ENCODE data around the gene HAP1. TPM values are rescaled to one million over a fixed set of nuclear protein-coding genes. Genes with fewer than 3 reads are reported as not detected.

The HAP1 gene
- total RNA-seq, 3 donors from 2014 or later (not counting 1 experiment from before 2014, with no cell fraction given): not detected

DNA sequence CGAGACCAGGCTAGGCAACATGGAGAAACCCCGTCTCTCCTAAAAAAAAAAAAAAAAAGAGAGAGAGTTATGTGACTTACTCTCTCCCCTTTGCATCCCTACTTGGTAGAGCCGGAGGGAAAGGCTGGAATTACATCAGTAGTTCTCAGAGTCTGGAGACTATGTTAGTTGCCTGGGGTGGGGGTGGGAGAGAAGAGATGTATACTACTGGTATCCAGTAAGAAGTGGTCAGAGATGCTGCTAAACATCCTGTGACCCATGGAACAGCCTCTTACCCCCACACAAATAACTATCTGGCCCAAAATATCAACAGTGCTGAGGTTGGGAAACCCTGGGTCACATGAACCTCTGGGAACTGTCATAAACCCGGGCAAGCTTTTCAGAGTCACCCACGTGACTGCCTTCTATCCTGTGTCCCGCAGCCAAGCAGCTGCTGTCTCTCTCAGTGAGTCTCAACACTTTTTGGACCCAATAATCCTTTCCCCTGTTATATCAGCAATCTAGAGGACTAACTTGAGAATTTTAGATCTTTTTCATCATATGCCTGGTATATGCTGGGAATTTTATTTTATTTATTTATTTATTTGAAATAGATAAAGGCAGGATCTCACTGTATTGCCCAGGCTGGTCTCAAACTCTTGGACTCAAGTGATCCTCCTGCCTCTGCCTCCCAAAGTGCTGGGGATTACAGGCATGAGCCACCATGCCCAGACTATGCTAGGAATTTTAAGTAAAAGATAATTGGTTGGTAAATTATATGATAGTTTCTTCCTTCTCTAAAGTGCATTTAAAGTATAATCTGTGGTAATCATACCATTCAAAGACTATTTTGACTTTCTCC lies 37.1 kb downstream of the HAP1 start:
- Histone ChIP-seq H3K9me3 (ENCODE audit: control insufficient read depth, insufficient read depth, low read length) (no peaks in the 10 kb centered on the region), H3K4me3 (ENCODE audit: low read length) (no peak overlapping the region), H3K4me1 (ENCODE audit: control insufficient read depth, insufficient read depth, low read length) (peaks cover 6% of the 10 kb centered on the region), H3K27me3 (ENCODE audit: control insufficient read depth, insufficient read depth, low read length) (no peaks in the 10 kb centered on the region), H3K36me3 (ENCODE audit: control insufficient read depth, insufficient read depth, low read length) (peaks cover 25% of the 10 kb centered on the region), H3K27ac (ENCODE audit: low read length) (no peak overlapping the region)
- H3K36me3 Mint-ChIP-seq: peaks cover 14% of the 10 kb centered on the region
- peaks cover 0 to 7% of the 10 kb centered on the region in 2 donors for H3K27me3 Mint-ChIP-seq (ENCODE audit: low read depth in 2 of 2)
- no peak overlapping the region for H3K27ac Mint-ChIP-seq
- H3K9me3 Mint-ChIP-seq: no peaks in the 10 kb centered on the region
- whole genome bisulfite sequencing (ENCODE audit: insufficient coverage): 50% methylated on average over 4 of the region's 6 CpGs
- ATAC-seq: no peak
- DNase-seq: no peak
- intact Hi-C loops (cut with micrococcal nuclease): no loop called here
- H3K4me1 Mint-ChIP-seq: peaks cover 15 to 21% of the 10 kb centered on the region in 2 donors
- TF ChIP-seq CTCF (IDR thresholded peaks at IDR 0.05): no peak
- no peak overlapping the region for H3K4me3 Mint-ChIP-seq

GRCh38 chr17:41695954-41696757 lies 38.3 kb downstream of the HAP1 start:
- no peak overlapping the region for H3K4me3 ChIP-seq (ENCODE audit: low read length)
- WGBS (ENCODE audit: insufficient coverage): 56% methylated on average over 10 of the region's 11 CpGs
- H3K27me3 ChIP-seq (ENCODE audit: control insufficient read depth, insufficient read depth, low read length): no peaks in the 10 kb centered on the region
- H3K9me3 ChIP-seq (ENCODE audit: control insufficient read depth, insufficient read depth, low read length): no peaks in the 10 kb centered on the region
- H3K27ac ChIP-seq (ENCODE audit: low read length): no peak overlapping the region
- Mint-ChIP-seq H3K4me1 (peaks cover 24 to 31% of the 10 kb centered on the region in 2 donors), H3K9me3 (no peaks in the 10 kb centered on the region), H3K27me3 (ENCODE audit: low read depth in 2 of 2) (no peaks in the 10 kb centered on the region), H3K27ac (peak overlapping the region; percentile 35 to 99), H3K36me3 (peaks cover 20% of the 10 kb centered on the region), H3K4me3 (peak overlapping the region; percentile 17)
- intact Hi-C loops (cut with micrococcal nuclease): no loop called here
- peak; percentile 80 for TF ChIP-seq CTCF (IDR thresholded peaks at IDR 0.05)
- peaks cover 37% of the 10 kb centered on the region for H3K36me3 ChIP-seq (ENCODE audit: control insufficient read depth, insufficient read depth, low read length)
- DNase-seq (peak; percentile 61 to 90), ATAC-seq (peak; percentile 48 to 77 (median 66))
- H3K4me1 ChIP-seq (ENCODE audit: control insufficient read depth, insufficient read depth, low read length): peaks cover 7% of the 10 kb centered on the region

DNA sequence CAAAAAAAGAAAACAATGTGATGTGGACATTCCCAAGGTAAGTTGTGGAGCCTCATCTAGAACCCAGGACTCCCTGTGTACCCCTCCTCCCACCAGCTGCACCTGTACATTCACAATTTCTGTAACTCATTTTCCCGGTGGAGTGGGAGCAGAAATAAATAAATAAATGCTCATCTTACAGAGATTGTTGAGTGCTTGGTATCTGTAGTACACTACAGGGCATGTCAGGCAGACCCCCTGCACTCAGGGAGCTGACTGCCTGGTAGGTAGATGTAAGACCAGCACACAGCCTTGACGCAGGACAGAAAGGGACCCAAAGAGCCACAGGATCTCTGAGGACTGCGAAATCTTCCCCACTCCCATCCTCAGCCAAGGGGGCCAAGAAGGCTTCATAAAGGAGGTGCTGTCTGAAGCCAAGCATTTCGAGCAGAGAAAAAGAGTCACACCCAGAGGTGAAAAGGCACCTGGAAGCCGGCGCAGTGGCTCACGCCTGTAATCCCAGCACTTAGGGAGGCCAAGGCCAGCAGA lies 39.2 kb downstream of the HAP1 start:
- intact Hi-C loops (cut with micrococcal nuclease): no loop called here
- WGBS (ENCODE audit: insufficient coverage): 95% methylated on average over 6 of the region's 7 CpGs
- peak overlapping the region; percentile 25 for H3K4me3 Mint-ChIP-seq
- Histone ChIP-seq H3K27me3 (ENCODE audit: control insufficient read depth, insufficient read depth, low read length) (no peaks in the 10 kb centered on the region), H3K36me3 (ENCODE audit: control insufficient read depth, insufficient read depth, low read length) (peaks cover 46% of the 10 kb centered on the region), H3K4me3 (ENCODE audit: low read length) (no peak overlapping the region), H3K4me1 (ENCODE audit: control insufficient read depth, insufficient read depth, low read length) (peaks cover 13% of the 10 kb centered on the region), H3K27ac (ENCODE audit: low read length) (no peak overlapping the region), H3K9me3 (ENCODE audit: control insufficient read depth, insufficient read depth, low read length) (no peaks in the 10 kb centered on the region)
- no peaks in the 10 kb centered on the region for H3K27me3 Mint-ChIP-seq (ENCODE audit: low read depth in 2 of 2)
- no peak for TF ChIP-seq CTCF (IDR thresholded peaks at IDR 0.05)
- peak overlapping the region; percentile 35 to 99 for H3K27ac Mint-ChIP-seq
- peak in 1 of 2 donors; percentile 22 for DNase-seq
- H3K9me3 Mint-ChIP-seq: no peaks in the 10 kb centered on the region
- peaks cover 27% of the 10 kb centered on the region for H3K36me3 Mint-ChIP-seq
- peaks cover 33 to 41% of the 10 kb centered on the region in 2 donors for H3K4me1 Mint-ChIP-seq
- peak in 1 of 3 donors; percentile 14 for ATAC-seq
